AML-193 (cell line): ENCODE results near the gene CCNT2.
"Not testable (repeated sequence)": the region's sequence is repeated elsewhere in the genome, so short reads cannot be mapped to it uniquely, and the experiment has no call there.

Source experiments
- DNase-seq, 2 experiments: peaks; one replicate each; lab custom pipeline; 2025; lab: John Stamatoyannopoulos, UW

The CCNT2 gene

GRCh38 chr2:134918526-134919340, at the start of gene CCNT2:
Gene CCNT2 (plus strand): TSS chr2:134918822. CDS start chr2:134918855, 33 bp downstream.
- DNase-seq: peak; percentile 98 to 99

- no peak for DNase-seq
Measured at GRCh38 chr2:134869946-134870736, 48.5 kb upstream of the CCNT2 start.

- DNase-seq: no peak
Measured at GRCh38 chr2:134873152-134873551, 45.5 kb upstream of the CCNT2 start.

- DNase-seq: no peak
Measured at GRCh38 chr2:134875309-134875708, 43.3 kb upstream of the CCNT2 start.

- DNase-seq: no peak
Measured at GRCh38 chr2:134882773-134883172, 35.8 kb upstream of the CCNT2 start.

GRCh38 chr2:134883552-134884293, 34.9 kb upstream of the CCNT2 start:
- DNase-seq: no peak

- no peak for DNase-seq
Measured at GRCh38 chr2:134884435-134884834, 34.2 kb upstream of the CCNT2 start.

GRCh38 chr2:134892282-134893035, 26.2 kb upstream of the CCNT2 start:
- DNase-seq: no peak

- DNase-seq: peak; percentile 31 to 35
Measured at GRCh38 chr2:134897932-134898331, 20.7 kb upstream of the CCNT2 start.

- DNase-seq: no peak
Measured at GRCh38 chr2:134899204-134899603, 19.4 kb upstream of the CCNT2 start.

GRCh38 chr2:134900151-134900550, 18.5 kb upstream of the CCNT2 start:
- DNase-seq: no peak

GRCh38 chr2:134903701-134904100, 14.9 kb upstream of the CCNT2 start:
- DNase-seq: not testable (repeated sequence)

GRCh38 chr2:134905168-134905567, 13.5 kb upstream of the CCNT2 start:
- no peak for DNase-seq

- DNase-seq: no peak
Measured at GRCh38 chr2:134906726-134907125, 11.9 kb upstream of the CCNT2 start.

- not testable (repeated sequence) for DNase-seq
Measured at GRCh38 chr2:134907441-134908116, 11.0 kb upstream of the CCNT2 start.

- no peak for DNase-seq
Measured at GRCh38 chr2:134910763-134911399, 7.7 kb upstream of the CCNT2 start.

GRCh38 chr2:134911400-134911785, 7.2 kb upstream of the CCNT2 start:
- DNase-seq: no peak

- DNase-seq: no peak
Measured at GRCh38 chr2:134912361-134912760, 6.3 kb upstream of the CCNT2 start.

GRCh38 chr2:134917360-134917865, 1.2 kb upstream of the CCNT2 start:
- no peak for DNase-seq

GRCh38 chr2:134917888-134918525, 615 bp upstream of the CCNT2 start:
- DNase-seq: peak; percentile 98 to 99
